OCI-LY7 (cell line): ENCODE results near the gene FBXW11. TPM values are rescaled to one million over a fixed set of nuclear protein-coding genes. Genes with fewer than 3 reads are reported as not detected.

Experiments
- BruUV-seq: library from RNA; stranded (reverse); fragments of 400-500 nt; replicated peaks from 2 replicates; lab custom pipeline; 2021; lab: Mats Ljungman, UMichigan
- CTCF ChIA-PET: fragments of 300-600 bp; sonication (Branson Sonifier 250); formaldehyde crosslinking; loops from one replicate; lab custom pipeline; 2022; ENCODE audit warnings: antibody characterized with exemption; ENCODE audit not compliant: unreplicated experiment; lab: Charles Lee
- POLR2A ChIA-PET: fragments of 300-600 bp; sonication (Branson Sonifier 250); formaldehyde crosslinking; loops from one replicate; lab custom pipeline; 2022; ENCODE audit warnings: antibody characterized with exemption; lab: Charles Lee
- DNase-seq: peaks from one replicate; pipeline ENCODE4 v3.0.0-alpha.2; 2015; ENCODE audit warnings: low spot score
- H2AFZ ChIP-seq: fragments of 200-600 bp; sonication (generic), shearing (Covaris generic); 2 replicates; pipeline ENCODE4 v1.6.1; 2014; ENCODE audit warnings: mild to moderate bottlenecking, antibody characterized with exemption, low read length, moderate library complexity
- H3K27ac ChIP-seq: fragments of 200-600 bp; sonication (generic); 2 replicates; pipeline ENCODE4 v1.5.1; 2014; ENCODE audit warnings: mixed run types, low read depth, mild to moderate bottlenecking, moderate library complexity, low read length, inconsistent platforms; ENCODE audit not compliant: poor library complexity, severe bottlenecking
- H3K36me3 ChIP-seq: fragments of 200-600 bp; sonication (generic); 2 replicates; pipeline ENCODE4 v1.6.1; 2014; ENCODE audit warnings: mild to moderate bottlenecking, antibody characterized with exemption, low read length, moderate library complexity, mixed read lengths; ENCODE audit not compliant: insufficient read depth
- H3K4me1 ChIP-seq: fragments of 200-600 bp; sonication (generic); 2 replicates; pipeline ENCODE4 v1.5.1; 2014; ENCODE audit warnings: mild to moderate bottlenecking, low read length; ENCODE audit not compliant: insufficient read depth, poor library complexity, severe bottlenecking
- H3K4me2 ChIP-seq: fragments of 200-600 bp; sonication (generic); 2 replicates; pipeline ENCODE4 v1.6.1; 2014; ENCODE audit warnings: mild to moderate bottlenecking, low read length
- H3K4me3 ChIP-seq: fragments of 200-600 bp; sonication (generic); 2 replicates; pipeline ENCODE4 v1.5.1; 2014; ENCODE audit warnings: mild to moderate bottlenecking, low read depth, low read length; ENCODE audit not compliant: poor library complexity, severe bottlenecking
- H3K79me2 ChIP-seq: fragments of 200-600 bp; sonication (generic); 2 replicates; pipeline ENCODE4 v1.6.1; 2016; ENCODE audit warnings: low read depth, mild to moderate bottlenecking, low read length, moderate library complexity, mixed read lengths; ENCODE audit not compliant: insufficient read depth
- H3K9me2 ChIP-seq: fragments of 200-600 bp; sonication (generic); 2 replicates; pipeline ENCODE4 v1.6.1; 2016; ENCODE audit warnings: mild to moderate bottlenecking, low read length, mixed read lengths; ENCODE audit not compliant: insufficient read depth
- H3K9me3 ChIP-seq: fragments of 200-600 bp; sonication (generic); 2 replicates; pipeline ENCODE4 v1.6.1; 2014; ENCODE audit warnings: mild to moderate bottlenecking, mixed run types, low read length, mixed read lengths
- H4K20me1 ChIP-seq: fragments of 200-600 bp; sonication (generic); 2 replicates; pipeline ENCODE4 v1.6.1; 2014; ENCODE audit warnings: mild to moderate bottlenecking, antibody characterized with exemption, low read length, moderate library complexity, mixed read lengths; ENCODE audit not compliant: insufficient read depth
- EZH2phosphoT487 ChIP-seq: fragments of 200-600 bp; sonication (generic); IDR thresholded peaks from 2 replicates; pipeline ENCODE4 v1.6.1; 2018; ENCODE audit warnings: low read depth, borderline replicate concordance, mild to moderate bottlenecking, mixed run types, antibody characterized with exemption, low read length, moderate library complexity, mixed read lengths
- intact Hi-C: fragments of 100-400 bp; cut with micrococcal nuclease; formaldehyde crosslinking; loops from one replicate; pipeline ENCODE4 v1.10.0; 2022; ENCODE audit not compliant: unreplicated experiment
- total RNA-seq, 2 experiments: library from RNA; depleted of rRNA in 1 of 2; stranded (reverse); fragments of >200 nt in 1 of 2; shearing (Covaris generic) in 1 of 2; gene quantifications; 2 replicates each; pipeline ENCODE4 v1.2.3, GENCODE V29; 2014 to 2022
- TF ChIP-seq, protein P1 (sequence below): fragments of 200-600 bp; sonication (generic); conservative IDR thresholded peaks from 2 replicates; pipeline ENCODE4 v1.5.1; 2014; ENCODE audit warnings: mild to moderate bottlenecking, antibody characterized with exemption, low read length, moderate library complexity, mixed read lengths

Gene FBXW11
- total RNA-seq, 2 experiments from 2014 or later, result 33.0 to 51.5 TPM

DNA sequence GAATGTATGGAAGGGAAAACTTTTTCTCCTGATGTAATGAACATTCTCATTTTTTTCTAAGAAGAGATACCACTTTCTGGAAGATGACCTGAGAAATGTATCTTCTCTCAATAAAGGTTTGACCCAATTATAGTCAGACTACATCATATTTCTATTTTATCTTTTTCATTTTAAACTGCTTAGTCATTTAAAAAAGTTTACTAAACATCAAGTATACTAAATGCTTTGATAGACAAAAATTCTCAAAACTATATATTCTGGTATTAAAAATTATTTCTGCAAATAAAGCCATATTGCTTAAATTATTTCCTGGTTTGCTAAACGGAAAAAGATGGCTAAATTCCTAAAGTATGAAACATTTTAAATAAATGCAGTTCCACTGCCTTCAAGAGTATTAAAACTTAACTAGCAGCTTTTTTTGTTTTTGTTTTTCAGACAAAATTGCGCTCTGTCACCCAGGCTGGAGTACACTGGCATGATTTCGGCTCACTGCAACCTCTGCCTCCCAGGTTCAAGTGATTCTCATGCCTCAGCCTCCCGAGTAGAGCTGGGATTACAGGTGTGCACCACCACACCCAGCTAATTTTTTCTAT is 37.1 kb downstream of the FBXW11 start:
- DNase-seq, result no peak
- H3K4me1 ChIP-seq, result peaks cover 39% of the 10 kb centered on the region
- CTCF ChIA-PET, result no interaction called here
- BruUV-seq, result no TSS peak
- no peak overlapping the region for H3K4me3 ChIP-seq
- H3K9me3 ChIP-seq, result peaks cover 23% of the 10 kb centered on the region; the same call in 1 of the 2 replicates
- H4K20me1 ChIP-seq, result peaks cover 12% of the 10 kb centered on the region; the same call in 1 of the 2 replicates
- H3K4me2 ChIP-seq, result 0 out of 2 replicates have a peak overlapping the region, but pooled peaks have one; percentile 55
- H3K79me2 ChIP-seq, result peaks cover 71% of the 10 kb centered on the region
- peak overlapping the region; percentile 49 for H3K27ac ChIP-seq
- no peak overlapping the region for H2AFZ ChIP-seq
- POLR2A ChIA-PET, result interaction anchor here (1.1 to 1.2 kb wide), 2 partner anchors 12 to 15 kb away, joined by 3 read pairs; no protein-coding TSS in a partner anchor
- H3K36me3 ChIP-seq, result peaks cover 25% of the 10 kb centered on the region
- TF ChIP-seq, protein P1, sequence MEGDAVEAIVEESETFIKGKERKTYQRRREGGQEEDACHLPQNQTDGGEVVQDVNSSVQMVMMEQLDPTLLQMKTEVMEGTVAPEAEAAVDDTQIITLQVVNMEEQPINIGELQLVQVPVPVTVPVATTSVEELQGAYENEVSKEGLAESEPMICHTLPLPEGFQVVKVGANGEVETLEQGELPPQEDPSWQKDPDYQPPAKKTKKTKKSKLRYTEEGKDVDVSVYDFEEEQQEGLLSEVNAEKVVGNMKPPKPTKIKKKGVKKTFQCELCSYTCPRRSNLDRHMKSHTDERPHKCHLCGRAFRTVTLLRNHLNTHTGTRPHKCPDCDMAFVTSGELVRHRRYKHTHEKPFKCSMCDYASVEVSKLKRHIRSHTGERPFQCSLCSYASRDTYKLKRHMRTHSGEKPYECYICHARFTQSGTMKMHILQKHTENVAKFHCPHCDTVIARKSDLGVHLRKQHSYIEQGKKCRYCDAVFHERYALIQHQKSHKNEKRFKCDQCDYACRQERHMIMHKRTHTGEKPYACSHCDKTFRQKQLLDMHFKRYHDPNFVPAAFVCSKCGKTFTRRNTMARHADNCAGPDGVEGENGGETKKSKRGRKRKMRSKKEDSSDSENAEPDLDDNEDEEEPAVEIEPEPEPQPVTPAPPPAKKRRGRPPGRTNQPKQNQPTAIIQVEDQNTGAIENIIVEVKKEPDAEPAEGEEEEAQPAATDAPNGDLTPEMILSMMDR, result no peak
- no peak for TF ChIP-seq EZH2phosphoT487
- H3K9me2 ChIP-seq, result no peaks in the 10 kb centered on the region
- intact Hi-C loops, result no loop called here

DNA sequence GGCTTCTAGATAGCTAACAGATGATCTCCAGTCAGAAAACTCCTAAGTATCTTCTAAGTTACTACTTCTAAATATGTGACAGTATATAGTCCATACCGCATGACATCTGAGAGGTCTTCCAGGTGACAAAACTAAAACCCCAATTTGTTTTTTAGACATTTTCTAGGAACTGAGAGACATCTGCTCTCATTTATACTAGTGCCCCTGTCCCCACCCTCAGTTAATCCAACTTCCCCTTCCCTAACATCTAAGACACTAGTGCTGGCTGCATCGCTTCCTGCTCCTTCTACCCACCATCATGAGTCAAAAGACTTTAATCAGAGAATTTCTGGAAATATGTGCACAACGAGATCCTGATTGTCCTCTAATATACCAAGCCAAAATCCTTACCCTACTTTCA is 37.9 kb downstream of the FBXW11 start:
- DNase-seq, result peak; percentile 65
- H3K27ac ChIP-seq, result peak overlapping the region; percentile 49
- H3K9me3 ChIP-seq, result peaks cover 23% of the 10 kb centered on the region; the same call in 1 of the 2 replicates
- H4K20me1 ChIP-seq, result peaks cover 19% of the 10 kb centered on the region; the same call in 1 of the 2 replicates
- no peak overlapping the region for H2AFZ ChIP-seq
- peaks cover 39% of the 10 kb centered on the region for H3K4me1 ChIP-seq
- intact Hi-C loops, result no loop called here
- POLR2A ChIA-PET, result no interaction called here
- CTCF ChIA-PET, result no interaction called here
- peak overlapping the region; percentile 55 for H3K4me2 ChIP-seq
- H3K4me3 ChIP-seq, result peak overlapping the region; percentile 2
- H3K79me2 ChIP-seq, result peaks cover 69% of the 10 kb centered on the region
- TF ChIP-seq EZH2phosphoT487, result no peak
- TF ChIP-seq, protein P1, result no peak
- no TSS peak for BruUV-seq
- H3K9me2 ChIP-seq, result no peaks in the 10 kb centered on the region
- H3K36me3 ChIP-seq, result peaks cover 25% of the 10 kb centered on the region

DNA sequence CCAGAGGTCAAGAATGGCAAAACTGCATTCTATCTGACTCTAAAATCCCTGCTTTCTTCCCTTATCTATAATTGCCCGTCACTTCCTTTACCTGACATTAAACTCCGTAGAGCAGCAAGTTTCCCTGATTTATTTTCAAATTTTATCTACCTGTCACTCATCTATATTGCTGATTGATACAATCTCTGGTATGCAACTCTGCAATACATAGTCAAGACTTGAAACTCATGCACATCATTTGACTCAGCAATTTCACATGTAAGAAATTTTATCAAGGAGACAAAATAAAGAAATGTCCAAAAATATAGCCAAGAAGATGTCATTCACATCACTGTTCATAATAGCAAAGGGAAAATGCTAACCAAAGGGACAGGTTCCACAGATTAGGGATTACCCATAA is 39.5 kb downstream of the FBXW11 start:
- no peak overlapping the region for H2AFZ ChIP-seq
- peaks cover 73% of the 10 kb centered on the region for H3K79me2 ChIP-seq
- DNase-seq, result no peak
- H3K27ac ChIP-seq, result no peak overlapping the region
- ChIA-PET POLR2A (interaction anchor here (0.9 kb wide), 1 partner anchor 40 kb away, joined by 5 read pairs; the partner anchor contains the start of gene FBXW11), CTCF (no interaction called here)
- H3K4me1 ChIP-seq, result peaks cover 39% of the 10 kb centered on the region
- no TSS peak for BruUV-seq
- intact Hi-C loops, result no loop called here
- no peaks in the 10 kb centered on the region for H3K9me2 ChIP-seq
- TF ChIP-seq, protein P1, result no peak
- no peak for TF ChIP-seq EZH2phosphoT487
- H3K36me3 ChIP-seq, result peaks cover 25% of the 10 kb centered on the region
- no peak overlapping the region; the same call in 1 of the 2 replicates for H3K4me2 ChIP-seq
- H3K9me3 ChIP-seq, result peaks cover 23% of the 10 kb centered on the region; the same call in 1 of the 2 replicates
- no peak overlapping the region for H3K4me3 ChIP-seq
- peaks cover 28% of the 10 kb centered on the region; the same call in 1 of the 2 replicates for H4K20me1 ChIP-seq
